Mesenchymal stem cell (in vitro differentiated cells and primary cell): Measurements from ENCODE around the gene SLC20A1.

Source experiments
- DNase-seq: peaks from one replicate; pipeline ENCODE4 v3.0.0-alpha.2; 2013
- H2AFZ ChIP-seq: one replicate; pipeline ENCODE4 v1.6.1; 2013; ENCODE audit warnings: low read depth, mild to moderate bottlenecking, control low read depth, inconsistent platforms, low read length, moderate library complexity
- H2AK5ac ChIP-seq: 2 replicates; pipeline ENCODE4 v1.6.1; 2013; ENCODE audit warnings: low read length, moderate library complexity, mild to moderate bottlenecking, inconsistent platforms; ENCODE audit not compliant: severe bottlenecking
- H2BK120ac ChIP-seq: one replicate; pipeline ENCODE4 v1.6.1; 2013; ENCODE audit warnings: low read depth, mild to moderate bottlenecking, inconsistent platforms, low read length, moderate library complexity
- H2BK12ac ChIP-seq, 2 experiments: one replicate each; pipeline ENCODE4 v1.6.1; 2013; ENCODE audit warnings: inconsistent platforms in 2 of 2, low read length in 2 of 2, mild to moderate bottlenecking in 2 of 2, moderate library complexity in 2 of 2, control low read depth in 1 of 2
- H2BK15ac ChIP-seq: one replicate; pipeline ENCODE4 v1.6.1; 2013; ENCODE audit warnings: mild to moderate bottlenecking, low read depth, inconsistent platforms; ENCODE audit not compliant: poor library complexity, severe bottlenecking
- H2BK5ac ChIP-seq: 2 replicates; pipeline ENCODE4 v1.6.1; 2013; ENCODE audit warnings: low read depth, mild to moderate bottlenecking, low read length, control low read depth, inconsistent platforms; ENCODE audit not compliant: poor library complexity, severe bottlenecking
- H3K14ac ChIP-seq, 2 experiments: one replicate each; pipeline ENCODE4 v1.6.1; 2013; ENCODE audit warnings: inconsistent platforms in 2 of 2, low read length in 2 of 2, control low read depth in 1 of 2, mild to moderate bottlenecking in 1 of 2, moderate library complexity in 1 of 2
- H3K18ac ChIP-seq, 2 experiments: one replicate each; pipeline ENCODE4 v1.6.1; 2013; ENCODE audit warnings: inconsistent platforms in 2 of 2, low read length in 2 of 2, control low read depth in 1 of 2, low read depth in 1 of 2, mild to moderate bottlenecking in 1 of 2
- H3K23ac ChIP-seq, 2 experiments: one replicate each; pipeline ENCODE4 v1.6.1; 2013; ENCODE audit warnings: inconsistent platforms in 2 of 2, low read length in 2 of 2, mild to moderate bottlenecking in 2 of 2, moderate library complexity in 2 of 2, control low read depth in 1 of 2
- H3K27ac ChIP-seq: 2 replicates; pipeline ENCODE4 v1.5.1; 2013; ENCODE audit warnings: mild to moderate bottlenecking, moderate library complexity, low read length, control low read depth, inconsistent platforms; ENCODE audit not compliant: poor library complexity, severe bottlenecking
- H3K27me3 ChIP-seq, 2 experiments: 2 replicates each; pipeline versions ENCODE4 v1.6.1 to v1.7.0; 2013; ENCODE audit warnings: low read length in 2 of 2, mild to moderate bottlenecking in 2 of 2, moderate library complexity in 2 of 2, control low read depth in 1 of 2, inconsistent platforms in 1 of 2; ENCODE audit not compliant: control insufficient read depth in 1 of 2, insufficient read depth in 1 of 2
- H3K36me3 ChIP-seq, 2 experiments: 2 replicates each; pipeline versions ENCODE4 v1.6.1 to v1.7.0; 2013; ENCODE audit warnings: low read length in 2 of 2, control low read depth in 1 of 2, inconsistent platforms in 1 of 2, low read depth in 1 of 2, mild to moderate bottlenecking in 1 of 2; ENCODE audit not compliant: insufficient read depth in 2 of 2, control insufficient read depth in 1 of 2
- H3K4ac ChIP-seq, 2 experiments: one replicate each; pipeline ENCODE4 v1.6.1; 2013; ENCODE audit warnings: inconsistent platforms in 2 of 2, low read length in 2 of 2, mild to moderate bottlenecking in 2 of 2, moderate library complexity in 2 of 2, control low read depth in 1 of 2, low read depth in 1 of 2
- H3K4me1 ChIP-seq: 2 replicates; pipeline ENCODE4 v1.6.1; 2013; ENCODE audit warnings: low read depth, low read length, control low read depth; ENCODE audit not compliant: control insufficient read depth, insufficient read depth
- H3K4me2 ChIP-seq: 2 replicates; pipeline ENCODE4 v1.6.1; 2013; ENCODE audit warnings: low read length, mild to moderate bottlenecking, inconsistent platforms; ENCODE audit not compliant: poor library complexity, severe bottlenecking
- H3K4me3 ChIP-seq, 2 experiments: 2 replicates each; pipeline versions ENCODE4 v1.5.1 to v1.7.0; 2013; ENCODE audit warnings: low read length in 2 of 2, mild to moderate bottlenecking in 2 of 2, control low read depth in 1 of 2, low read depth in 1 of 2; ENCODE audit not compliant: insufficient read depth in 1 of 2
- H3K79me1 ChIP-seq: replicated peaks from 2 replicates; pipeline ENCODE4 v1.6.1; 2013; ENCODE audit warnings: mild to moderate bottlenecking, control low read depth, low read length, inconsistent platforms; ENCODE audit not compliant: poor library complexity, severe bottlenecking
- H3K9ac ChIP-seq: 2 replicates; pipeline ENCODE4 v1.7.0; 2013; ENCODE audit warnings: mild to moderate bottlenecking, low read length, moderate library complexity
- H3K9me3 ChIP-seq: 2 replicates; pipeline ENCODE4 v1.7.0; 2013; ENCODE audit warnings: mild to moderate bottlenecking, low read length; ENCODE audit not compliant: control insufficient read depth
- H4K8ac ChIP-seq: one replicate; pipeline ENCODE4 v1.6.1; 2013; ENCODE audit warnings: inconsistent platforms, mild to moderate bottlenecking, low read length, moderate library complexity
- H4K91ac ChIP-seq: one replicate; pipeline ENCODE4 v1.6.1; 2013; ENCODE audit warnings: mild to moderate bottlenecking, low read length, inconsistent platforms
- WGBS: methylation state at CpG from one replicate; pipeline ENCODE4 v1.1.7; 2013; ENCODE audit warnings: mixed read lengths; 5-methylcytosine and 5-hydroxymethylcytosine counted together

The SLC20A1 gene

GRCh38 chr2:112642966-112643365 lies 2.8 kb upstream of the SLC20A1 start:
- Histone ChIP-seq H3K18ac (peak overlapping the region in 1 of 2 experiments; percentile 81), H2BK12ac (peak overlapping the region; percentile 29 to 96), H3K79me1 (peaks cover 4% of the 10 kb centered on the region), H2AFZ (no peak overlapping the region), H3K27me3 (no peaks in the 10 kb centered on the region), H3K36me3 (peaks cover 0 to 13% of the 10 kb centered on the region in 2 experiments), H3K23ac (no peak overlapping the region), H3K27ac (no peak overlapping the region), H3K4me1 (peaks cover 18% of the 10 kb centered on the region), H2AK5ac (peak overlapping the region; percentile 16), H2BK120ac (no peak overlapping the region), H3K4ac (peak overlapping the region in 1 of 2 experiments; percentile 75), H3K4me2 (no peak overlapping the region), H3K9ac (no peak overlapping the region), H4K8ac (peak overlapping the region; percentile 14), H3K14ac (no peak overlapping the region), H2BK15ac (no peak overlapping the region), H3K4me3 (no peak overlapping the region), H3K9me3 (no peaks in the 10 kb centered on the region), H2BK5ac (no peak overlapping the region), H4K91ac (peak overlapping the region; percentile 71)
- WGBS = 88% methylated on average over 6 of the region's 7 CpGs
- DNase-seq = peak; percentile 28

GRCh38 chr2:112643488-112643887 lies 2.3 kb upstream of the SLC20A1 start:
- no peak for DNase-seq
- no peak overlapping the region for H2BK5ac ChIP-seq
- no peak overlapping the region for H3K27ac ChIP-seq
- H3K9ac ChIP-seq = no peak overlapping the region
- 95% methylated on average over 3 of the region's 3 CpGs for WGBS
- H2AFZ ChIP-seq = no peak overlapping the region
- peaks cover 18% of the 10 kb centered on the region for H3K4me1 ChIP-seq
- peaks cover 0 to 19% of the 10 kb centered on the region in 2 experiments for H3K36me3 ChIP-seq
- no peak overlapping the region for H3K4me2 ChIP-seq
- H2BK12ac ChIP-seq = peak overlapping the region in 1 of 2 experiments; percentile 79
- peak overlapping the region in 1 of 2 experiments; percentile 90 for H3K4me3 ChIP-seq
- H3K4ac ChIP-seq = peak overlapping the region in 1 of 2 experiments; percentile 6
- H4K8ac ChIP-seq = no peak overlapping the region
- H3K23ac ChIP-seq = peak overlapping the region in 1 of 2 experiments; percentile 27
- H4K91ac ChIP-seq = peak overlapping the region; percentile 82
- peak overlapping the region; percentile 0 for H2BK120ac ChIP-seq
- H3K14ac ChIP-seq = no peak overlapping the region
- no peaks in the 10 kb centered on the region for H3K9me3 ChIP-seq
- H3K18ac ChIP-seq = peak overlapping the region in 1 of 2 experiments; percentile 70
- H2BK15ac ChIP-seq = peak overlapping the region; percentile 98
- peaks cover 4% of the 10 kb centered on the region for H3K79me1 ChIP-seq
- peak overlapping the region; percentile 69 for H2AK5ac ChIP-seq
- H3K27me3 ChIP-seq = no peaks in the 10 kb centered on the region

- Histone ChIP-seq H3K23ac (no peak overlapping the region), H2BK120ac (peak overlapping the region; percentile 44), H4K91ac (no peak overlapping the region), H3K9me3 (no peaks in the 10 kb centered on the region), H3K27ac (peak overlapping the region; percentile 64), H3K79me1 (peaks cover 4% of the 10 kb centered on the region), H2AFZ (no peak overlapping the region), H2BK5ac (peak overlapping the region; percentile 39), H2BK15ac (no peak overlapping the region), H3K27me3 (no peaks in the 10 kb centered on the region), H4K8ac (peak overlapping the region; percentile 57), H3K4me1 (peaks cover 18% of the 10 kb centered on the region), H3K36me3 (peaks cover 0 to 27% of the 10 kb centered on the region in 2 experiments), H3K4me2 (peak overlapping the region; percentile 56), H2AK5ac (peak overlapping the region; percentile 69), H3K9ac (peak overlapping the region; percentile 95), H3K4ac (peak overlapping the region in 1 of 2 experiments; percentile 81), H3K4me3 (peak overlapping the region in 1 of 2 experiments; percentile 90), H3K14ac (no peak overlapping the region), H2BK12ac (peak overlapping the region in 1 of 2 experiments; percentile 38), H3K18ac (peak overlapping the region in 1 of 2 experiments; percentile 46)
- WGBS = 35% methylated on average over 9 of the region's 11 CpGs
- no peak for DNase-seq
Measured at GRCh38 chr2:112644155-112644932, 1.4 kb upstream of the SLC20A1 start.

GRCh38 chr2:112644933-112645309 lies 818 bp upstream of the SLC20A1 start:
- H2BK5ac ChIP-seq = peak overlapping the region; percentile 39
- no peak overlapping the region for H2AFZ ChIP-seq
- H2AK5ac ChIP-seq = no peak overlapping the region
- peak overlapping the region; percentile 56 for H3K4me2 ChIP-seq
- peak overlapping the region; percentile 64 for H3K27ac ChIP-seq
- 7% methylated on average over 11 of the region's 11 CpGs for WGBS
- no peaks in the 10 kb centered on the region for H3K27me3 ChIP-seq
- H4K91ac ChIP-seq = peak overlapping the region; percentile 70
- peak overlapping the region; percentile 95 for H3K9ac ChIP-seq
- peak overlapping the region in 1 of 2 experiments; percentile 77 for H3K23ac ChIP-seq
- no peaks in the 10 kb centered on the region for H3K9me3 ChIP-seq
- H2BK15ac ChIP-seq = no peak overlapping the region
- peak overlapping the region in 1 of 2 experiments; percentile 83 for H3K14ac ChIP-seq
- H2BK120ac ChIP-seq = no peak overlapping the region
- H3K4ac ChIP-seq = peak overlapping the region in 1 of 2 experiments; percentile 81
- peaks cover 18% of the 10 kb centered on the region for H3K4me1 ChIP-seq
- peak overlapping the region; percentile 47 to 96 for H3K18ac ChIP-seq
- H3K4me3 ChIP-seq = peak overlapping the region; percentile 67 to 90
- peak overlapping the region; percentile 92 for H4K8ac ChIP-seq
- peaks cover 4% of the 10 kb centered on the region for H3K79me1 ChIP-seq
- DNase-seq = no peak
- peak overlapping the region; percentile 33 to 38 for H2BK12ac ChIP-seq
- H3K36me3 ChIP-seq = peaks cover 0 to 33% of the 10 kb centered on the region in 2 experiments
